CD4-positive, alpha-beta T cell (primary cell): Measurements from ENCODE around the gene CLDN19. TPM values are rescaled to one million over a fixed set of nuclear protein-coding genes. Genes with fewer than 3 reads are reported as not detected.

Experiments
- ATAC-seq: fragments of 200-7000 bp; cut with Tn5 transposase; one replicate; pipeline ENCODE4 v1.10.0; 2022; ENCODE audit warnings: mild to moderate bottlenecking; ENCODE audit not compliant: poor library complexity
- CTCF ChIA-PET: fragments of 350-600 bp; sonication (Branson Sonifier 250); formaldehyde crosslinking; loops from one replicate; lab custom pipeline; 2021; ENCODE audit warnings: antibody characterized with exemption, inconsistent platforms; lab: Charles Lee
- POLR2A ChIA-PET: fragments of 350-600 bp; sonication (Branson Sonifier 250); formaldehyde crosslinking; loops from one replicate; lab custom pipeline; 2021; ENCODE audit warnings: antibody characterized with exemption, inconsistent platforms; lab: Charles Lee
- DNase-seq, 14 experiments: peaks; one replicate each; pipeline ENCODE4 v3.0.0-alpha.2; 2013 to 2020; ENCODE audit warnings: mixed read lengths in 2 of 14
- H3K27ac ChIP-seq, 2 donors: one replicate each; pipeline versions ENCODE4 v1.5.1 to v1.7.0; 2013; ENCODE audit warnings: low read length in 2 of 2, low read depth in 1 of 2, mild to moderate bottlenecking in 1 of 2
- H3K27me3 ChIP-seq, 2 experiments: 1 replicate in 1 of 2; 2 replicates in 1 of 2; pipeline versions ENCODE4 v1.6.1 to v1.7.0; 2013; ENCODE audit warnings: low read length in 2 of 2, control low read depth in 1 of 2, mild to moderate bottlenecking in 1 of 2, moderate library complexity in 1 of 2; ENCODE audit not compliant: insufficient read depth in 2 of 2, control insufficient read depth in 1 of 2
- H3K36me3 ChIP-seq: one replicate; pipeline ENCODE4 v1.6.1; 2013; ENCODE audit warnings: low read length, control low read depth; ENCODE audit not compliant: insufficient read depth
- H3K4me1 ChIP-seq: one replicate; pipeline ENCODE4 v1.6.1; 2013; ENCODE audit warnings: low read length, control low read depth; ENCODE audit not compliant: insufficient read depth
- H3K4me3 ChIP-seq: one replicate; pipeline ENCODE4 v1.5.1; 2013; ENCODE audit warnings: mild to moderate bottlenecking, low read length, moderate library complexity
- H3K9me3 ChIP-seq, 2 experiments: 1 replicate in 1 of 2; 2 replicates in 1 of 2; pipeline versions ENCODE4 v1.6.1 to v1.7.0; 2013; ENCODE audit warnings: low read length in 2 of 2, mild to moderate bottlenecking in 2 of 2, control low read depth in 1 of 2, moderate library complexity in 1 of 2; ENCODE audit not compliant: control insufficient read depth in 1 of 2, insufficient read depth in 1 of 2
- H3K27ac Mint-ChIP-seq: one replicate; pipeline ENCODE4 v1.8.0; 2020; ENCODE audit warnings: mixed read lengths
- H3K27me3 Mint-ChIP-seq: one replicate; pipeline ENCODE4 v1.8.0; 2021; ENCODE audit warnings: mixed read lengths
- H3K36me3 Mint-ChIP-seq: one replicate; pipeline ENCODE4 v1.8.0; 2021; ENCODE audit warnings: low read depth, mixed read lengths
- H3K4me1 Mint-ChIP-seq: one replicate; pipeline ENCODE4 v1.8.0; 2021; ENCODE audit warnings: low read depth, mixed read lengths
- H3K4me3 Mint-ChIP-seq: one replicate; pipeline ENCODE4 v1.8.0; 2020; ENCODE audit warnings: mild to moderate bottlenecking, mixed read lengths
- H3K9me3 Mint-ChIP-seq: one replicate; pipeline ENCODE4 v1.8.0; 2020; ENCODE audit warnings: mixed read lengths
- intact Hi-C, 2 experiments: fragments of 100-400 bp; cut with DNase I in 1 of 2; cut with micrococcal nuclease in 1 of 2; formaldehyde crosslinking; loops; one replicate each; pipeline versions ENCODE4 v1.15.1 to v1.9.0; 2023 to 2025; cut with DNase I, micrococcal nuclease
- total RNA-seq, 174 experiments: library from RNA in 2 of 174; stranded (reverse) in 2 of 174; gene quantifications; one replicate each; pipeline ENCODE4 v1.2.3 and lab custom pipeline; 2021 to 2026
- TF ChIP-seq, protein P1 (sequence below): fragments of 200-600 bp; IDR thresholded peaks from one replicate; pipeline ENCODE4 v1.8.0; 2022; ENCODE audit warnings: antibody characterized with exemption, mild to moderate bottlenecking

CLDN19 gene
- total RNA-seq, 2 experiments from 2014 or later, result not detected

DNA sequence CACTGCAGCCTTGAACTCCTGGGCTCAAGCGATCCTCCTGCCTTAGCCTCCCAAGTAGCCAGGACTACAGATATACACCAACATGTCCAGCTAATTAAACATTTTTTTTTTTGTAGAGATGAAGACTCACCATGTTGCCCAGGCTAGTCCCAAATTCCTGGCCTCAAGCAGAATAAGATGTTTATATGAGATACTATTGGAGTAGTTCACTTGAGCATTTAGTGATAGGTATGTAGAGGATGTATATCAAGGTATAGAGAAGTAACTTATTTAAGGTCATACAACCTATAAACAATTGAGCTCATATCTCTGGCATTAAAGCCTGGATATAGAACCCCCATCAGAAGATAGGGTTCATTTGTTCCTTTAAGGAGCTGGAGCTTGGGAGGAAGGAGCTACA, 40.1 kb upstream of the CLDN19 start:
- ChIA-PET POLR2A (interaction anchor here (2.4 kb wide), 1 partner anchor 13 kb away, joined by 12 read pairs; the partner anchor contains the start of genes C1orf50 and P3H1), CTCF (interaction anchor here (0.5 to 1.2 kb wide), 2 partner anchors 14 kb away, joined by 3 read pairs; no protein-coding TSS in a partner anchor)
- intact Hi-C loops, result loop anchor here in 1 of 2 experiments (5.0 kb wide), 1 partner anchor 1572 kb away; no protein-coding TSS in a partner anchor
- H3K27ac ChIP-seq, result no peak overlapping the region
- H3K27me3 ChIP-seq, result no peaks in the 10 kb centered on the region
- H3K4me3 Mint-ChIP-seq, result no peak overlapping the region
- peaks cover 55% of the 10 kb centered on the region for H3K36me3 ChIP-seq
- no peaks in the 10 kb centered on the region for H3K9me3 Mint-ChIP-seq
- H3K9me3 ChIP-seq, result no peaks in the 10 kb centered on the region
- H3K4me1 ChIP-seq, result peaks cover 8% of the 10 kb centered on the region
- ATAC-seq (no peak), DNase-seq (no peak)
- no peak overlapping the region for H3K4me3 ChIP-seq
- H3K4me1 Mint-ChIP-seq, result peaks cover 8% of the 10 kb centered on the region
- TF ChIP-seq, protein P1, sequence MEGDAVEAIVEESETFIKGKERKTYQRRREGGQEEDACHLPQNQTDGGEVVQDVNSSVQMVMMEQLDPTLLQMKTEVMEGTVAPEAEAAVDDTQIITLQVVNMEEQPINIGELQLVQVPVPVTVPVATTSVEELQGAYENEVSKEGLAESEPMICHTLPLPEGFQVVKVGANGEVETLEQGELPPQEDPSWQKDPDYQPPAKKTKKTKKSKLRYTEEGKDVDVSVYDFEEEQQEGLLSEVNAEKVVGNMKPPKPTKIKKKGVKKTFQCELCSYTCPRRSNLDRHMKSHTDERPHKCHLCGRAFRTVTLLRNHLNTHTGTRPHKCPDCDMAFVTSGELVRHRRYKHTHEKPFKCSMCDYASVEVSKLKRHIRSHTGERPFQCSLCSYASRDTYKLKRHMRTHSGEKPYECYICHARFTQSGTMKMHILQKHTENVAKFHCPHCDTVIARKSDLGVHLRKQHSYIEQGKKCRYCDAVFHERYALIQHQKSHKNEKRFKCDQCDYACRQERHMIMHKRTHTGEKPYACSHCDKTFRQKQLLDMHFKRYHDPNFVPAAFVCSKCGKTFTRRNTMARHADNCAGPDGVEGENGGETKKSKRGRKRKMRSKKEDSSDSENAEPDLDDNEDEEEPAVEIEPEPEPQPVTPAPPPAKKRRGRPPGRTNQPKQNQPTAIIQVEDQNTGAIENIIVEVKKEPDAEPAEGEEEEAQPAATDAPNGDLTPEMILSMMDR, result no peak
- H3K36me3 Mint-ChIP-seq, result peaks cover 72% of the 10 kb centered on the region
- no peak overlapping the region for H3K27ac Mint-ChIP-seq
- H3K27me3 Mint-ChIP-seq, result no peaks in the 10 kb centered on the region

DNA sequence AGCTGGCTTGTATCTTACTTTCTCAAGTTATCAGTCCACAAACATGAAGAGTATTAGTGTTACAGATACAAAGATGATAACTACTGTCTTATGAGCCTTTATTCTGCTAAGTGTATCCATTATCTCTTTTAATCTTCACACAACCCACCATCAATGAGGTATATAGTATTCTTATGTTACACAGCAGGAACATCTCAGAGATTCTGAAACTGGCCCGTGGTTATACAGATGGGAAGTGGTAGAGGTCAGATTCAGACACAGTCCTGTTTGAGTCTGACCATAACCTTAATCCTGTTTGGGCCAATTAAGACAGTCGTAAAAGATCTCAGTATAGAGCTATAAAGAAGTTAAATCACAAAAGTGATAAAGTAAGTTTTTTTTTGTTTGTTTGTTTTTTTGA, 39.7 kb upstream of the CLDN19 start:
- CTCF ChIA-PET, result interaction anchor here (0.5 to 3.9 kb wide), 2 partner anchors 14 to 294 kb away, joined by 3 to 19 read pairs; no protein-coding TSS in a partner anchor

DNA sequence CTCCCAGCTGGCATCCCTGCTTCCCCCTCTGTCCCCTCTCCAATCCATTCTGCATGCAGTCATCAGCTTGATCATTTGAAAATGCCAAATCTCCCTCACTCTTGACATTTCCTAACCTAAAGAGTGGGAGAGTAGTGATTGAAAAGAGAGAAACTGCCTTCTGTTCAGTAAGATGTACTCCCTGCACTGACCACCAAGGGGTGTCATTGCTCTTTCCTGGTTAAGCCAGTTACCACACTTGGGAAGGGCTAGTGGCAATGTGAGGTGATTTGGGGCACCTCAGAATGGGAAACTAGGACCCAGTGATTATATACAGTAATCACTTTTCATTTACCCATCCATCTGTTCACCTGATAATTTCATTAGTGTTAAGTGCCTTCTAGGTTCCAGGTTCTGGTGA, 37.8 kb upstream of the CLDN19 start:
- Histone ChIP-seq H3K36me3 (peaks cover 77% of the 10 kb centered on the region), H3K4me1 (no peaks in the 10 kb centered on the region), H3K27ac (no peak overlapping the region), H3K4me3 (no peak overlapping the region), H3K9me3 (no peaks in the 10 kb centered on the region), H3K27me3 (no peaks in the 10 kb centered on the region)
- H3K27me3 Mint-ChIP-seq, result no peaks in the 10 kb centered on the region
- ATAC-seq (peak; percentile 84), DNase-seq (peak in 8 of 14 experiments; percentile 6 to 59 (median 25))
- no peak overlapping the region for H3K27ac Mint-ChIP-seq
- peaks cover 89% of the 10 kb centered on the region for H3K36me3 Mint-ChIP-seq
- ChIA-PET CTCF (interaction anchor here (0.8 to 3.9 kb wide), 5 partner anchors 39 to 303 kb away, joined by 3 to 19 read pairs (median 7); partner anchors contain the start of genes ERMAP and SVBP), POLR2A (interaction anchor here (1.0 kb wide), 1 partner anchor 11 kb away, joined by 5 read pairs; the partner anchor contains the start of genes C1orf50 and P3H1)
- no peaks in the 10 kb centered on the region for H3K9me3 Mint-ChIP-seq
- TF ChIP-seq, protein P1, result peak; percentile 36
- H3K4me1 Mint-ChIP-seq, result peaks cover 6% of the 10 kb centered on the region
- intact Hi-C loops, result loop anchor here (1.0 to 5.0 kb wide), 4 partner anchors 134 to 295 kb away; no protein-coding TSS in a partner anchor
- H3K4me3 Mint-ChIP-seq, result no peak overlapping the region

More for the DNA sequence above, 39.7 kb upstream of the CLDN19 start:
- POLR2A ChIA-PET, result interaction anchor here (1.0 to 2.4 kb wide), 2 partner anchors 10 to 13 kb away, joined by 5 to 12 read pairs; partner anchors contain the start of genes C1orf50 and P3H1
- no peaks in the 10 kb centered on the region for H3K9me3 Mint-ChIP-seq
- intact Hi-C loops, result loop anchor here (2.0 to 5.0 kb wide), 3 partner anchors 133 to 1573 kb away; no protein-coding TSS in a partner anchor
- H3K27me3 Mint-ChIP-seq, result no peaks in the 10 kb centered on the region
- no peak overlapping the region for H3K27ac Mint-ChIP-seq
- TF ChIP-seq, protein P1, result no peak
- peaks cover 7% of the 10 kb centered on the region for H3K4me1 Mint-ChIP-seq
- H3K36me3 Mint-ChIP-seq, result peaks cover 76% of the 10 kb centered on the region
- Histone ChIP-seq H3K36me3 (peaks cover 60% of the 10 kb centered on the region), H3K4me1 (peaks cover 3% of the 10 kb centered on the region), H3K4me3 (no peak overlapping the region), H3K27me3 (no peaks in the 10 kb centered on the region), H3K9me3 (no peaks in the 10 kb centered on the region), H3K27ac (no peak overlapping the region)
- ATAC-seq (no peak), DNase-seq (no peak)
- no peak overlapping the region for H3K4me3 Mint-ChIP-seq
